HG03521 (cell line): ENCODE data around the gene THADA.

Experiments used
- ATAC-seq: cut with Tn5 transposase; IDR thresholded peaks from one replicate; pipeline ENCODE4 v1.9.1; 2021; ENCODE audit warnings: mild to moderate bottlenecking, moderate library complexity; ENCODE audit not compliant: unreplicated experiment

Gene THADA

DNA sequence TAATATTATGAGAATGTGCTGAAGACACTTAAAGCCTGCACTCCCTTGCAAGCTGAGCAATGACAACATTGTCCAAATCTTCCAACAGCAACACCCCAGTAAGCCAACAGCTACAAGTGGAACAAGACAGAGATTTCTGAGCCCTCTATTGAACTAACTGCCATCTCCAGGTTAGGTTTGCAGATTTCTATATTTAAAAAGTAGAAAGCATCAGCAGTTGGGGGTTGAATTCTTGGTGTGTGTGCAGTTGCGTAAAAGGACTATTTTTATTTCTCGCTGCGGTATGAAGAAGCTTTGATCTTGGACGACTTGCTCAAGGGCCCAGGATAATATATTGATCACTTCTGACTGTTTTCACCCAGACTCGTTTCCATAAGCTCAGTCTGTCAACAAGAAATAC, 263.2 kb downstream of the THADA start:
- no peak for ATAC-seq

DNA sequence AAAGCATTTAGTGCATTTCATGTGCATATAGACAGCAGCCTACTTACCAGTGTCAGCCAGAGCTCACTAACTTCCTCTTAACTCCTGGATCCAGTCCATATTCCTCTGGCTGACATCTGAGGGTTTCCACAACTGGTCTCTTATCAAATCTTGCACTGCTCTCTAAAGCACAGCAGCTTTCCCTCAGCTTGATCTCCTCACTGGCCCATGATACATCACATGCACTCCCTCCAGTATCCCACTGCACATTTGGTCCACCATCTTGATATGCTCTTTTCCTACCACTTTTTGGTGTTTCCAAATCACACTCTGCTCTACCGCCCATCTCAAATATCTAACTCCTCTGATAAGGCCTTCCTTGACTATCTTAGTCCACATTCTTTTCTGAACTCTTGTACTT, 264.4 kb downstream of the THADA start:
- no peak for ATAC-seq

DNA sequence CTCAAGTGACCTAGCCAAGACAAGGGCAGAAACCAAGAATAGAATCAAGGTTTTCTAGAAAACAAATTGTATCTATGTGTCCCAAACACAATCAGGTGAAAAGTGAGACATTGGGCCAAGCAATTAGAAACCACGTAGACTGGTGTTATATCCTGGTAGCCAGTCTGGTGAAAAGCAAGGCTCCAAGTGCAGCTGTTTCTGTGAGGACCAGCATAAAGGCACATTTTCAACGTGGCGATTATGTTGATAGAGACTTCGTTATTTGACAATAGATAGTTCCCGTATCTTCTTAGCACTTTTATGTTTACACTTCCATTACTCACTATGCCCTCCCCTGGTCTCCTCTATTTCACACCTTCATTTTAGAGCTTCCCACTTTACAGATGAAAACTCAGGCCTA, 266.2 kb downstream of the THADA start:
- no peak for ATAC-seq

DNA sequence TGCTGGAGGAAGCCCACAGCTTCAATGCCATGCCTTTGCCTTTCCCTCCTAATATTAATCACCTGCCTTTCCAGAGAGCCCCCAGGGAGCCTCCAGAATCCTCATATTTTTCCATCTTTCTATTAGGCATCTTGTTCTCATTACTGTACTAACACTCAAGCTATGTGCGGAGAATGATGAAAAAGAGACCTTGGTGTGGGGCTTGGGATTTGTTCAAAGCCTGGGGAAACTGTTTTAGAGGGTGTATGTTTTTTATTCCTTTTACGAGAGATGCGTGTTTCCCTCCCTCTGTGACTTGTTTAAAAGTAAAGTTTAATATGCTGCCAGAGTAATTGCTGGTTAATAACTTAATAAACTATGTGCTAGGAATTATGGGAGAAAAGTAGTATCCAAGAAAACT, 267.0 kb downstream of the THADA start:
- ATAC-seq, result no peak

DNA sequence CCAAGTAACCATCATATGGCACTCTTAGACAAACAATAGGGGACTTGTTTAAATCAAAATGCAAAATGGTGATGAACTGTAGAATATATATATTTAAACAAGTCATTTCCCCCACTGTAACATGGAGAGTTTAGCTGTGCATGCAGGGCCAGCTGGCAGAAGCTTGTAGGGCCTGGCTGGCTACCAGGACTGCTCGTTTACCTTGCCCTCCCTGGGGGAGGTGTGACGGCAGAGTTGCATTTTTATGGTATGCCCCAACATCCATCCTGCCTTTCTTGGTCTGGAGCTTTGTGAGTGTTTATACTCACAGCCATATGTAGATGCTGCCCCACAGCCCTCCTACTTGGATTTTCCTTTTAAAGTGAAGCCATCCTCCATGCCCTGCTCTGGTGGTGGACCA, 267.7 kb downstream of the THADA start:
- no peak for ATAC-seq

DNA sequence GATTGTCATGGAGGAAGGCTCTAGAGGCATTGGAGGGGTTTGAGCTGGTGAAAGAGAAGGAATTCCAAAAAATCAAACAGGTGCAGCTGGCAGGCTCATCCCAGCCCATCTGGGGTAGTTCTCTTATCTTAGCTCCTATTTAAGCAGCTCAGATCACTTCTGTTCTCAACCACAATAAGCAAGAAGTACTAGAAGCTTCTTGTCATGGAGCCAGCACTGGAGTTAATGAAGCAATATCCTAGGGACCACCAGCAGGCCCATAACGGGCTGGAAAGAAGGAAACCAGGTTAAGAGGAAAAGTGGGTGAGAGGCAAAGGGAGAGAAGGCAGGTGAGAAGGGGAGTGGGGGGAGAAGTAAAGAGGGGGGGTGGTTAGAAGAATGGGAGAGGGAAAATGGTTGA, 268.7 kb downstream of the THADA start:
- no peak for ATAC-seq

DNA sequence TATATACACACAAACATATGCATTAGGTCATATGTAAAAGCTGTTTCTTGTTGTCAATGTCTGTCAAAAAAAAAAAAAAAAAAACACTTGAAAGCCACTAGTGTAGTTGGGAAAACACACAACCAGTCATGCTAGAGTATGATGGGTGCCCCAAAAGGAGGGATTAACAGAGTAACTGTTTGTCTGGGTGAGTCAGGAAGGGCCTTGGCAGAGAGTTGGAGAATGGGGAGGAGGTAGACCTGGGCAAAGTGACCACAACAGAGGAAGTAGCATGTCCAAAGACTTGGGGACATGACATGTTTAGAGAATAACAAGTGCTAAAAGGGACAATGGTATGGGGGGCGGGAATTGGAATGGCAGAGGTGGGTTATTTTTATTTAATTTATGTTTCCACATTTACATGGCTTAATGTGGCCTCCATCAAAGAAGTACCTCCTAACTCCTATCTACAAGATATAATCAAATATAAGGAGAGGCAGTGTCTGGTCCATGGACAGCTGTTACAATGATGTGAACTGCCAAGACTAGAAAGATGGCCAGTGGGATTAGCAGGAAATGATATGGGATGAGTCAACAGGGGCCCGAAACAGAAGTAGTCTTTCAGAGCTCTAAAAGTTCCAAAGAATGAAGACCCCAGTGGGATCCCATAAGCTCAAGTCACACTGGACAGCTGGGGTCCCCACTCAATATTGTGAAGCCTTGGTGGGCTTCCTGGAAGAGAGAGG, 269.6 kb downstream of the THADA start:
- no peak for ATAC-seq

DNA sequence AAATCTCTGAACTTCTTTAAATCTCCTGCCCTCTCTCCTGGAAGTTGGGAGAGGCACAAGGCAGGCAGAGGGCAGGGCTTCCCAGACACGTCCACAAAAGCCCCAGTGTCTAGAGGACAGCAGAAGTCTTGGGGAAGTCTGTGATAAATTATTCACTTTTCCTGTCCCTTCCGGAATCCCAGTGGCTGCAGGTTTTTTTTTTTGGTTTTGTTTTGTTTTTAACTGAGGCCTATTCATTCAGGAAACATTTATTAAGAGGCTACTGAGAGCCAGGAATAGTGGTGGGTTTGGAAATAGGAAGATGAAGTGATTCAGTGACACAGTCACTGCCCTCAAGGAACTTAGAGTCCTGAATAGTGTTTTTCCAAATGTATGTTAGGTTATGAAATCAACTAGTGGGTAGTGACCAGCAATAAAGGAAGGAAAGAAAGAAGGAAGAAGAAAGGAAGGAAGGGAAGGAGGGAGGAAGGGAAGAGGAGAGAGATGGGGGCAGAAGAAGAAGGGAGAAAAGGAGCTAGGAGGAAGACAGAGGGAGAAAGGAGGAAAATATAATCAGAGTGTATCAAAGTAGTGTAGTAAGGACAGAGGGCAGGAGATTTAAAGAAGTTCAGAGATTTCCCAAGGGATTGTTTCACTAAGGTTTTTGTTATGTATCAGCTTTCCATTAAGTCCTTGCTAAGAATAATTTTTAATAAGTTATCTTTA, 270.6 kb downstream of the THADA start:
- ATAC-seq, result no peak

DNA sequence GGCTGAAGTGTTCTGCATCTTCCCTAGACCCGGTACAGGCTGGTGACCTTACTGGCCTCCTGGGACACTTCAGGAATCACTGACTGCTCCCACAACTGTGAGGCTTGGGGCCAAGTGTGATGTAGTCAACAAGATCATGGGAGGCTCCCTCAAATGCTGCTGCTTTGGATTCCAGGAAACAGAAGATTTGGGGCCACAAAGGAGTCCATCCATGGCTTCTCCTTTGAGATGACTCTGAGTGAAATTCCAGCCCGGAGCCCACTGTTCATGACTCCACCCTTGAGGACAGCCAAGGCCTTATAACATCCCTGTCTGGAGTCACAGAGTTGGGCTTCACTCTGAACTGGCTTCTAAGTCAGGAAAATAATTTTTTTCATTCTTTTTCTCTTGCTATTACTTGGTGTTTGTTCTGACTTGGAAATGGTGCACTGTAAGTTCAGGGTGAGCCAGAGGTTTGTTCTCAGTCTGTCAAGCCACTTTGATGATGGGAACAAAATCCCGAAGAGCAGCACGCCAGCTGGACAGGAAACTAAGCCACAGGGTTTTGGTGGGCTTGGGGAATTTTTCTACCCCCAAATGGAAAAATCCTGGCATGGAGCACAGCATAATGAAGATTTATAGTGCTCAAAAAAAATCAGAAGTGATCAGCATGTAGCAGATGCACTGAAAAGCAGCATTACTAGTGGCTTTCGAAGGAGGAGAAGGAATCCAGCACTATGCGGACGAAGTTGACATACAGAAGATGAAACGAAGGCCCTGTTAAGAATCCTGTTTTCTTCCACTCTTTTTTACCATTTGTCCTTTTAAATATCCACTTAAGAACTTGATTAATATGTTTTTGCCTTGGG, 271.4 kb downstream of the THADA start:
- no peak for ATAC-seq

DNA sequence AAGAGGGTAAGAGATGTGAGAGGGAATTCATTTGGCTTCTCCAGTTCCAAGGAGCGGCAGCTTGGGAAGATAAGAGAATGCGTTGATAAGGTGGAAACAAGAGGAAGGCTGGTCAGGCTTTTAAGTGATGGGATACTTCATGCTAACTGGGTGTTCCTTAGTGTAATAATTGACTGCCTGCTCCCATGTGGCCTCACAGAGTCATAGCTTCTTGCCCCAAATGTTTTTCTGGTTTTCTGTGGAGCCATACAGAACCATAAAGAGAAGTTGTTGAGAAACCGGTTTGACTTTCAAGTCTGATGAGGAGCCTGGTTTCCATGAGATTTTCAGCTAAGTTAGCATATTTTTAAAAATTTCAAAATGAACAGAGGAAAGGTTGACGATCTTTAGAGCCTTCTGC, 272.0 kb downstream of the THADA start:
- ATAC-seq, result no peak

DNA sequence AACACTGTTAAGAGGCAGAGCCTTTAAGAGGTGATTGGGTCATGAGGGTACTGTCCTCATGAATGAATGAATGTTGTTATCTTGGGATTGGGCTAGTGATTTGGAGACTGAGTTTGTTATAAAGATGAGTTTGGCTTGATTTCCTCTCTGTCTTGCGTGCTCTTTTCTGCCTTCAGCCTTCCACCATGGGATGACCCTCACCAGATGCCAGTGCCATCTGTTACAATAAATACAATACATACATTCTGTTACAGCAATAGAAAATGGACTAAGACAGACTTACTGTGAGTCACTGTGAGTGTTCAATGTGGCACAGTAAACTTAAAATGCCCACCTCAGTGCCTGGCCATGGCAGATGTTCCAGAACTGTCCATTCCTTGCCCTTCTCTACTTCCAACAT, 274.4 kb downstream of the THADA start:
- no peak for ATAC-seq

DNA sequence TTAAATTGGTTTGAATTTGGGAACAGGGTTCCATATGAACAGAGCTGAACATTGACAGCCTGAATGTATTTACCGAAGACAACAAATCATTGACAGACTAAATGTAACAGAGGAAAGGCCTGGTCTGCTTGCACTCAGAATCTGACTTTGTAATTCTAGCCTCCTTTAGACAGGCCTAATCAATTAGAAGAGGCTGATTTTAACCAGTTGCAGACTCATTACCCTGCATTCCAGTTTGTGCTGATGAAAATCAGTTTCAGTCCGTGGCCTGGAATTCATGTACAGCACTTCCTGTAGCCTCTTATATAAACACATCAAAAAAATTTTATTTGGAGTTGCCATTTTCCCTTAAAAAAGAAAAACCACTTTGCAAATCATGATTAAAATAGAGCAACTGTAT, 276.3 kb downstream of the THADA start:
- ATAC-seq, result no peak

DNA sequence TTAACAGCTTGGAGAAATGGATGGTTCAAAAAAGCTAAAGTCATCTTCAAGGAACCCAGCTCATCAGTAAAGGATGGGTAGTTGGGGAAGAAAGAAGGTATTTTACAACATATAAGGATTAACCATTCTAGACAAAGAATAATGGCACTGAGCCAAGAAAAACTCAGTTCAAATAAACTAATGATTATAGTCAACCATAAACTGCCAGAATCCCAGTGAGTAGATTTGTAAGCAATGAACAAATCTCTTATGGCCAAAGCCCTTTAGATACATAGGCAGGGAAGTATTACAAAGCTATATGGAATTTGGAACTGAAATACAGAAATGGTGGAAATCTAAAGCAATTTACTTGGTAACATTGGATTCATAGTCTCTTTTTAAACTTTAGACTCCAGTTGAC, 277.0 kb downstream of the THADA start:
- ATAC-seq, result no peak

DNA sequence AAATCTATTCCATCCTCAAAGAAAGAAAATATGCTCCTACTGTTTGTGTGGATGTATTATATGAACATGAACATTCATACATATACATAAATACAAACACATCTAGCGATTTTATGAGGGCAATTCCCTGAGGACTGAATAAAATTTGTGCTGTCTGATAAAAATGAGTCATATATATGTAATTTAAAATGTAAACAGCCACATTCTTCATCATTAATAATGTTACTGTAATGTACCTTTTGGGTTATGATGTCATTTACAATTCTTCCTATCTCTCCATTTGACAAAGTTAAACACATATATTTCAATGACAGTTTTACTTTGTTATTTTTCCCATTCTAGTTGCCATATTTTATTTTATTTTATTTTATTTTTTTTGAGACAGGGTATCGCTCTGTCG, 278.2 kb downstream of the THADA start:
- ATAC-seq, result no peak

DNA sequence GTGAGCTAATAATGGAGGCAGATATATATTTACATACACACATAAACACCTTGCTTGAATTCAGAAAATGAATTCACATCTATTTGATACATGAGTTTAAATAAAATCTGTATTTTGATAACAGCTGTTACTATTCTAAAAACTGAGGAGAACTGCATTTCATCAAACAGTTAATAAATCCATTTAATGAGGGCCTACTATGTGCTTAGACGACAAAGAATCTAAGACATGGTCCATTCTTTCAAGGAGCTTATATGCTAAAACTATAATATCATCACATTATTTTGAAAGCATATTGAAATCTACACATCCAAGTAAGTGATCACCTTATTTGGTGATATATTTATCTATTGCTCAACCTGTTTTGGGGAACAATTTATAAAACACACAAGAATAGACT, 278.6 kb downstream of the THADA start:
- no peak for ATAC-seq

DNA sequence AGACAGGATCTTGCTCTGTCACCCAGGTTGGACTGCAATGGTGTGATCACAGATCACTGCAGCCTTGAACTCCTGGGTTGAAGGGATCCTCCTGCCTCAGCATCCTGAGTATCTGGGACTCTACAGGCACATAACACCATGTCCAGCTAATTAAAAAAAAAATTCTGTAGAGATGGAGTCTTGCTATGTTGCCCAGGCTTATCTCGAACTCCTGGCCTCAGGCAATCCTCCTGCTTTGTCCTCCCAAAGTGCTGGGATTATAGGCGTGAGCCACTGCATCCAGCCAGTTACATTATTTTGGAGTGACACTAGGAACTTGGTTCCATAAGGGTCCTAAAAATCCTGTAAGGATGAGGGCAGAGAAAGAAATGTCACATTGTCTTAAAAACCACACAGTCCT, 280.4 kb downstream of the THADA start:
- ATAC-seq, result no peak

DNA sequence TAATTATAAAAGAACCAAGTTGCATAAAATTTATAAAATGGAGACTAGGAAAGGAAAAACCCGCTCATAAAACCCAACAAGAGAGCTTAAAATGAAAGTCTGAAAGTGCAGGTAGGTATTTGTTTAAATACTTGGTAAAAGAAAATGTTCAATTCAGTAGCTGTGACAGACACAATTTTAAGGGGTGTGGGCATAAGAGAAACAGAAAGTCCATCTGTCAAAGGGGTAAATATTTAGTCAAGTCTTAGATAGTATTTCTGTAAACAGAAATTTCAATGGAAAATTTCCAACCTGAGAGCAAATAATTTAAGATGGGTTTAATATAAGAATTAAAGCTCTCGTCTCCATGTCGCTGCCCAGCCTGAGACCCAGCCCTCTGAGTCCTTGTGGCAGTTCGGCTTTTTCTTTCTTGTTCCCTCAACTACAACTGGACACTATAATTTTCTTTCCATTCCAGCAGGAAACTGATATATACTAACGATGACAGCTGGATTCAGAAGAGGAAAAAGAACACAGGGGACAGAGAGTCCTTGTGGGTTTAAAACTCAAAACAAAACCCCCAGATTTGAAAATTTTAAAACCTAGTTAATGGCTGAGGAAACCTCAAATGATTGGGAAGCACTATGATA, 281.4 kb downstream of the THADA start:
- no peak for ATAC-seq

DNA sequence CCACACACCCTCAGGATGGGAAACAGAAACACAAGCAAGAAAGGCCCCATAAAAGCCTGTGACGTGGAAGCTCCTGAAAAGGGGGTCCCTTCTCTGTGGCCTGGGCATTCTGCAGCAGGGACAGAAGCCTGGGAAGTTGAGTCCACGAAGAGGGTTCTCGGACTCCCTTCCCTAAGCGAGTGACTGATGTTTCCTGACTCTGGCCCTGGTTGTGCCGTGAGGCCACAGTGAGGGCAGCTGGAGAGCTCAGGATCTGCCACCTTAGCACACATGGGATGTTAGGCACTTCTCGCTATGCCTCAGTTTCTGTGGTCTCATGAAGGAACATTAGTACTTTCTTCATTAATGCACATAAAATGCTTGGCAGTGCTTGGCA, 282.2 kb downstream of the THADA start:
- no peak for ATAC-seq

DNA sequence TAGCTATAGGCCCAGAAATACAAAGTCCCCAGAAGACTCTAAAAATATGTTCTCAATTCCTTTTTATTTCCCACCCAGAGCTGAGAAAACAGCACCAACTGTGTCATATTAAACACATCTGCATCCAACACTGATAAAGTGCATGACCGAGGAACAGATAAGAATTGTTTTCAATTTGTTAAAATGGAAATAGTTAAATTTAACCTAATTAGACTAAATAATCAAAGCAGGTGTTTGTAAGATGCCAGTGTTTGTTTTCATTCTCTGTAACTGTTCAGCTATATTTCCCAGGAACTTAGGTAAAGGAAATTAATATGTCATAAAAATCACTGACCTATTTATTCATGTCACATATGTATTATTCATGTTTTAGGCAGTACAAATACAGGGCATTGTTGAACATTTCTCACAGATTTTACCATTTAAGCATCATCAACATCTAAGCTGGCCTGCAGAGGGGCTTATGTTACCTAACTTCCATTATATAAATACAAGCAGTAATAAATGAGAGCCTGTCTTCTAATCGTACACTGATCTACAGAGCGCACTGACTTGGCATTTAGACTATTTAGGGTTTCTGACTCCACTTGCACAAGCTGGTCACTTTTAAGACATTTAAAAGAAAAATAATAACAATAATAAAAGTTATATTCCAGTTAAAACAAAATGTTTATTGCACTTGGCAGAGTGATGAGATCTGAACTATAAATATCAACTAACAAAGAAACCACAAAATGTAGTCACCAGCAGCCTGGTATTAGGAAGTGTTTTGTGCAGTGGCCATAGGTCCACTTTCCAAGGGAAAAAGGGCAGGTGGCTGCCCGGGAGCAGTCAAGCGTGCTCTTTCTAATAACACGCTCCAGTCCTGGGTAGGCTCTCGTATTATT, 282.8 kb downstream of the THADA start:
- no peak for ATAC-seq

DNA sequence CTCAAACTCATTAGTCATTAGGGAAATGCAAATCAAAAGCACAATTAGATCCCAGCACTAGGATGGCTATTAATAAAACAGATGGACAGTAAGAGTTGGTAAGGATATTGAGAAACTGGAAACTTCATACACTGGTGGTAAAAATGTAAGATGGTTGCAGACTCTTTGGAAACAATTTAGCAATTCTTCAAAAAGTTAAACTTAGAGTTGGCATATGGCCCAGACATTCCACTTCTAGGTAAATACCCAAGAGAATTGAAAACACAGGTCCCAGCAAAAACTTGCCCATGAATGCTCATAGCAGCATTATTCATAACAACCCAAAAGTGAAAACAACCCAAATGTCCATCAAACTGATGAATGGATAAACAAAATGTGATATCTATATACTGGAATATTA, 284.6 kb downstream of the THADA start:
- ATAC-seq, result no peak

DNA sequence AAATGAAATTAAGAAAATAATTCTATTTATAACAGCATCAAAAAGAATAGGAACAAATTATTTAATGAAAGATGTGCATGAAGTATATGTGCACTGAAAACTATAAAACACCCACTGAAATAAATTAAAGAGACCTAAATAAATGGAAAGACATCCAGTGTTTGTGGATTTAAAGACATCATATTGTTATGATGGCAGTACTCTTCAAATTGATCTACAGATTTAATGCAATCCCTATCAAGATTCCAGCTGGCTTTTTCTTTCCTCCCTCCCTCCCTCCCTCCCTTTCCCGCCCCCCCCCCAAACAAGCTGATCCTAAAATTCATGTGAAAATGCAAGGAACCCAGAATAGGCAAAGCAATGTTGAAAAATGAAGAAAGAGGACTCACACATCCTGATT, 285.9 kb downstream of the THADA start:
- ATAC-seq, result no peak
